Left colon (tissue), 2 donors: ENCODE measurements around the gene CYP3A5. TPM values are rescaled to one million over a fixed set of nuclear protein-coding genes. Genes with fewer than 3 reads are reported as not detected.
A peak's percentile ranks its signal among the peaks of the same experiment; 100 is the strongest.
"Not testable (repeated sequence)": the region's sequence is repeated elsewhere in the genome, so short reads cannot be mapped to it uniquely, and the experiment has no call there.

Source experiments
- ATAC-seq: fragments of 200-7000 bp; cut with Tn5 transposase; one replicate; pipeline ENCODE4 v1.9.1; 2020; ENCODE audit warnings: mild to moderate bottlenecking, moderate library complexity
- DNase-seq, 2 donors: peaks; one replicate each; pipeline ENCODE4 v3.0.0-alpha.2; 2020
- intact Hi-C, 2 donors: fragments of 100-400 bp; cut with DNase I in 1 of 2; cut with micrococcal nuclease in 1 of 2; formaldehyde crosslinking; loops; one replicate each; pipeline versions ENCODE4 v1.11.2 to v1.14.0; 2022; cut with DNase I, micrococcal nuclease
- total RNA-seq, 2 donors: library from RNA; stranded (reverse); fragmentation: NEBNext Ultra II Directional; extraction: Animal tissue kit (Norgen Biotek cat#: 25700); gene quantifications; one replicate each; pipeline ENCODE4 v1.2.1, GENCODE V29; 2021
- donor health status: DM: no; HTN: no; CAD: no.
- donor health status: DM: yes; HTN: yes; CAD: no.

Gene CYP3A5
- total RNA-seq, 2 donors from 2014 or later, result 112 to 144 TPM

GRCh38 chr7:99691658-99692057 lies 11.9 kb upstream of the CYP3A5 start:
- DNase-seq, ATAC-seq, intact Hi-C loops: not testable (repeated sequence)

- DNase-seq, ATAC-seq, intact Hi-C loops: not testable (repeated sequence)
Measured at GRCh38 chr7:99690918-99691317, 11.1 kb upstream of the CYP3A5 start.

GRCh38 chr7:99685871-99686608 lies 6.2 kb upstream of the CYP3A5 start:
- peak in 1 of 2 donors; percentile 39 for DNase-seq
- intact Hi-C loops, ATAC-seq: not testable (repeated sequence)

- no peak for ATAC-seq
- DNase-seq, result no peak
- intact Hi-C loops, result no loop called here
Measured at GRCh38 chr7:99685129-99685758, 5.4 kb upstream of the CYP3A5 start.

GRCh38 chr7:99679032-99679399 lies 780 bp downstream of the CYP3A5 start:
- intact Hi-C loops, result no loop called here
- DNase-seq (peak; percentile 46 to 72), ATAC-seq (peak; percentile 92)

- intact Hi-C loops, result no loop called here
- DNase-seq (no peak), ATAC-seq (no peak)
Measured at GRCh38 chr7:99677648-99678045, 2.1 kb downstream of the CYP3A5 start.

GRCh38 chr7:99677013-99677647 lies 2.7 kb downstream of the CYP3A5 start:
- DNase-seq (no peak), ATAC-seq (no peak)
- intact Hi-C loops, result no loop called here

- ATAC-seq, result no peak
- DNase-seq, result no peak
- intact Hi-C loops, result no loop called here
Measured at GRCh38 chr7:99674995-99675742, 4.6 kb downstream of the CYP3A5 start.

GRCh38 chr7:99672573-99672972 lies 7.2 kb downstream of the CYP3A5 start:
- DNase-seq (no peak), ATAC-seq (peak; percentile 80)
- intact Hi-C loops, result no loop called here

GRCh38 chr7:99669782-99670181 lies 10.0 kb downstream of the CYP3A5 start:
- intact Hi-C loops, result no loop called here
- no peak for DNase-seq
- ATAC-seq, result no peak

- ATAC-seq (no peak), DNase-seq (no peak)
- intact Hi-C loops, result no loop called here
Measured at GRCh38 chr7:99668541-99668940, 11.3 kb downstream of the CYP3A5 start.

- ATAC-seq (no peak), DNase-seq (no peak)
- intact Hi-C loops, result no loop called here
Measured at GRCh38 chr7:99667179-99667578, 12.6 kb downstream of the CYP3A5 start.

- DNase-seq (no peak), ATAC-seq (no peak)
- intact Hi-C loops, result no loop called here
Measured at GRCh38 chr7:99666013-99666395, 13.8 kb downstream of the CYP3A5 start.

GRCh38 chr7:99665312-99666012 lies 14.3 kb downstream of the CYP3A5 start:
- intact Hi-C loops, result no loop called here
- DNase-seq, result no peak
- ATAC-seq, result no peak

- ATAC-seq, intact Hi-C loops, DNase-seq: not testable (repeated sequence)
Measured at GRCh38 chr7:99657879-99658278, 21.9 kb downstream of the CYP3A5 start.

- ATAC-seq, DNase-seq, intact Hi-C loops: not testable (repeated sequence)
Measured at GRCh38 chr7:99654626-99655025, 25.2 kb downstream of the CYP3A5 start.

GRCh38 chr7:99653754-99654153 lies 26.0 kb downstream of the CYP3A5 start:
- DNase-seq, result no peak
- peak; percentile 24 for ATAC-seq
- intact Hi-C loops, result no loop called here

- peak; percentile 17 for ATAC-seq
- intact Hi-C loops, DNase-seq: not testable (repeated sequence)
Measured at GRCh38 chr7:99653269-99653668, 26.5 kb downstream of the CYP3A5 start.

- no peak for ATAC-seq
- DNase-seq, result no peak
- intact Hi-C loops, result no loop called here
Measured at GRCh38 chr7:99652671-99653070, 27.1 kb downstream of the CYP3A5 start.
